Liver (tissue), 9 donors: ENCODE results near the gene OR6C2. TPM values are rescaled to one million over a fixed set of nuclear protein-coding genes. Genes with fewer than 3 reads are reported as not detected.

Source experiments
- DNase-seq: peaks from one replicate; pipeline ENCODE4 v3.0.0-alpha.2; 2017; ENCODE audit warnings: low spot score
- H3K27ac ChIP-seq, 2 donors: one replicate each; pipeline ENCODE4 v1.7.0; 2013; ENCODE audit warnings: inconsistent platforms in 2 of 2, low read length in 2 of 2, control low read depth in 1 of 2, low read depth in 1 of 2, mild to moderate bottlenecking in 1 of 2
- H3K27me3 ChIP-seq, 4 donors: one replicate each; pipeline versions ENCODE4 v1.6.1 to v1.7.0; 2013; ENCODE audit warnings: low read length in 3 of 4, inconsistent platforms in 1 of 4, mild to moderate bottlenecking in 1 of 4, moderate library complexity in 1 of 4; ENCODE audit not compliant: control insufficient read depth in 4 of 4, insufficient read depth in 4 of 4
- H3K36me3 ChIP-seq, 4 donors: one replicate each; pipeline versions ENCODE4 v1.6.1 to v1.7.0; 2013; ENCODE audit warnings: low read length in 3 of 4, mild to moderate bottlenecking in 3 of 4, low read depth in 1 of 4, moderate library complexity in 1 of 4; ENCODE audit not compliant: control insufficient read depth in 4 of 4, insufficient read depth in 3 of 4
- H3K4me1 ChIP-seq, 4 donors: one replicate each; pipeline versions ENCODE4 v1.6.1 to v1.7.0; 2013; ENCODE audit warnings: low read length in 3 of 4, mild to moderate bottlenecking in 3 of 4, moderate library complexity in 1 of 4; ENCODE audit not compliant: control insufficient read depth in 4 of 4, insufficient read depth in 4 of 4
- H3K4me3 ChIP-seq, 3 donors: one replicate each; pipeline versions ENCODE4 v1.6.1 to v1.7.0; 2013; ENCODE audit warnings: low read length in 3 of 3, control low read depth in 1 of 3, low read depth in 1 of 3, mild to moderate bottlenecking in 1 of 3
- H3K9ac ChIP-seq, 2 donors: one replicate each; pipeline ENCODE4 v1.7.0; 2013; ENCODE audit warnings: low read length in 2 of 2, mild to moderate bottlenecking in 2 of 2, moderate library complexity in 2 of 2, control low read depth in 1 of 2, low read depth in 1 of 2
- H3K9me3 ChIP-seq, 4 donors: one replicate each; pipeline versions ENCODE4 v1.6.1 to v1.7.0; 2013; ENCODE audit warnings: low read length in 3 of 4; ENCODE audit not compliant: control insufficient read depth in 4 of 4
- GABPA ChIP-seq, 2 donors: IDR thresholded peaks in 1 of 2; conservative IDR thresholded peaks in 1 of 2; 2 replicates each; pipeline ENCODE4 v1.6.1; 2016; ENCODE audit warnings: antibody characterized with exemption in 2 of 2, mild to moderate bottlenecking in 1 of 2, moderate library complexity in 1 of 2
- HNF4A ChIP-seq, 2 donors: conservative IDR thresholded peaks; 2 replicates each; pipeline ENCODE4 v1.6.1; 2016; ENCODE audit warnings: antibody characterized with exemption in 2 of 2, mild to moderate bottlenecking in 2 of 2
- HNF4G ChIP-seq: IDR thresholded peaks from 2 replicates; pipeline ENCODE4 v1.6.1; 2016; ENCODE audit warnings: antibody characterized with exemption
- RXRA ChIP-seq, 2 donors: IDR thresholded peaks; 2 replicates each; pipeline ENCODE4 v1.6.1; 2017 to 2018; ENCODE audit warnings: antibody characterized with exemption in 2 of 2, mild to moderate bottlenecking in 1 of 2
- SP1 ChIP-seq: IDR thresholded peaks from 2 replicates; pipeline ENCODE4 v1.6.1; 2018; ENCODE audit warnings: antibody characterized with exemption, mild to moderate bottlenecking
- YY1 ChIP-seq: IDR thresholded peaks from 2 replicates; pipeline ENCODE4 v1.6.1; 2016; ENCODE audit warnings: antibody characterized with exemption, mild to moderate bottlenecking
- WGBS: extraction: QIAGEN DNeasy Blood & Tissue Kit; methylation state at CpG from one replicate; pipeline ENCODE4 v1.1.7; 2013; 5-methylcytosine and 5-hydroxymethylcytosine counted together
- polyA plus RNA-seq, 2 donors: library from polyadenylated mRNA; stranded (reverse) in 1 of 2; unstranded in 1 of 2; fragments of 200-250 nt in 1 of 2; fragments of >200 nt in 1 of 2; fragmentation: Nextera tagmentation in 1 of 2; extraction: Ambion mirVana in 1 of 2; gene quantifications; one replicate each; pipeline versions ENCODE4 v1.2.1 to v1.2.3, GENCODE V29; 2013 to 2015
- total RNA-seq, 2 donors: library from RNA; depleted of rRNA; stranded (reverse); fragments of >200 nt; gene quantifications; one replicate each; pipeline ENCODE4 v1.2.3, GENCODE V29; 2014
- donor health status: healthy.
- donor health status: healthy.
- donor health status: healthy.
- donor health status: healthy.
- donor health status: healthy.

The OR6C2 gene
- total and polyA plus RNA-seq, 4 donors = not detected

GRCh38 chr12:55499810-55500252, 56.0 kb downstream of the OR6C2 start:
- WGBS = 15% methylated on average over 2 of the region's 2 CpGs
- Histone ChIP-seq H3K4me1 (no peaks in the 10 kb centered on the region), H3K4me3 (no peak overlapping the region), H3K9ac (no peak overlapping the region), H3K9me3 (no peaks in the 10 kb centered on the region), H3K36me3 (no peaks in the 10 kb centered on the region), H3K27me3 (peaks cover 0 to 2% (median 0%) of the 10 kb centered on the region in 4 donors), H3K27ac (no peak overlapping the region)
- DNase-seq = no peak
- TF ChIP-seq SP1 (peak; percentile 23), HNF4A (conservative IDR thresholded peaks at IDR 0.05) (peak in 1 of 2 donors; percentile 40), YY1 (no peak)

GRCh38 chr12:55501601-55502000, 57.7 kb downstream of the OR6C2 start:
- Histone ChIP-seq H3K4me3 (no peak overlapping the region), H3K27me3 (peaks cover 0 to 2% (median 0%) of the 10 kb centered on the region in 4 donors), H3K9me3 (no peaks in the 10 kb centered on the region), H3K4me1 (no peaks in the 10 kb centered on the region), H3K36me3 (no peaks in the 10 kb centered on the region), H3K9ac (no peak overlapping the region), H3K27ac (no peak overlapping the region)
- TF ChIP-seq SP1 (no peak), GABPA (IDR thresholded peaks at IDR 0.05 in 1 of 2, conservative IDR thresholded peaks at IDR 0.05 in 1 of 2) (no peak), HNF4G (no peak), RXRA (IDR thresholded peaks at IDR 0.05) (no peak)
- DNase-seq = no peak
- 55% methylated on average over 2 of the region's 2 CpGs for WGBS

Other genes with a start within 250 kb of the OR6C2 start
- gene OR10A7, start 223.1 kb upstream of the OR6C2 start, total RNA-seq = not detected
- gene OR10A7, start 223.1 kb upstream of the OR6C2 start, polyA plus RNA-seq = not detected
- gene OR6C74, start 199.5 kb upstream of the OR6C2 start, total RNA-seq = not detected
- gene OR6C74, start 199.5 kb upstream of the OR6C2 start, polyA plus RNA-seq = not detected
- not detected for gene OR6C6, start 147.5 kb upstream of the OR6C2 start, total RNA-seq
- not detected for gene OR6C6, start 147.5 kb upstream of the OR6C2 start, polyA plus RNA-seq
- gene OR6C1, start 129.7 kb upstream of the OR6C2 start, total RNA-seq = not detected
- not detected for gene OR6C1, start 129.7 kb upstream of the OR6C2 start, polyA plus RNA-seq
- not detected for gene OR6C3, start 113.3 kb upstream of the OR6C2 start, total RNA-seq
- not detected for gene OR6C3, start 113.3 kb upstream of the OR6C2 start, polyA plus RNA-seq
- not detected for gene OR6C75, start 81.1 kb upstream of the OR6C2 start, total RNA-seq
- not detected for gene OR6C75, start 81.1 kb upstream of the OR6C2 start, polyA plus RNA-seq
- gene OR6C65, start 43.5 kb upstream of the OR6C2 start, total RNA-seq = not detected
- gene OR6C65, start 43.5 kb upstream of the OR6C2 start, polyA plus RNA-seq = not detected
- not detected for gene OR6C76, start 17.8 kb upstream of the OR6C2 start, total RNA-seq
- not detected for gene OR6C76, start 17.8 kb upstream of the OR6C2 start, polyA plus RNA-seq
- gene OR6C70, start 26.1 kb downstream of the OR6C2 start, total RNA-seq = not detected
- not detected for gene OR6C70, start 26.1 kb downstream of the OR6C2 start, polyA plus RNA-seq
- not detected for gene OR6C68, start 48.3 kb downstream of the OR6C2 start, total RNA-seq
- not detected for gene OR6C68, start 48.3 kb downstream of the OR6C2 start, polyA plus RNA-seq
- not detected for gene OR6C4, start 105.5 kb downstream of the OR6C2 start, total RNA-seq
- not detected for gene OR6C4, start 105.5 kb downstream of the OR6C2 start, polyA plus RNA-seq
- gene OR2AP1, start 128.4 kb downstream of the OR6C2 start, total RNA-seq = not detected
- not detected for gene OR2AP1, start 128.4 kb downstream of the OR6C2 start, polyA plus RNA-seq
- gene OR10P1, start 192.8 kb downstream of the OR6C2 start, total RNA-seq = not detected
- gene OR10P1, start 192.8 kb downstream of the OR6C2 start, polyA plus RNA-seq = not detected